Mucosa of descending colon (tissue), 3 donors: ENCODE measurements around the gene LGALS3BP. TPM values are rescaled to one million over a fixed set of nuclear protein-coding genes. Genes with fewer than 3 reads are reported as not detected.

Experiments used
- ATAC-seq: fragments of 200-7000 bp; cut with Tn5 transposase; one replicate; pipeline ENCODE4 v1.9.1; 2020; ENCODE audit warnings: mild to moderate bottlenecking, moderate library complexity
- DNase-seq, 3 donors: peaks; one replicate each; pipeline ENCODE4 v3.0.0-alpha.2; 2020
- H3K36me3 ChIP-seq: fragments of 200-600 bp; one replicate; pipeline ENCODE4 v1.8.0; 2021; ENCODE audit warnings: low read depth, mild to moderate bottlenecking
- H3K4me1 ChIP-seq: fragments of 200-600 bp; one replicate; pipeline ENCODE4 v1.8.0; 2021; ENCODE audit warnings: low read depth, mild to moderate bottlenecking
- H3K4me3 ChIP-seq: fragments of 200-600 bp; one replicate; pipeline ENCODE4 v1.8.0; 2021; ENCODE audit warnings: mild to moderate bottlenecking
- H3K9me3 ChIP-seq: fragments of 200-600 bp; one replicate; pipeline ENCODE4 v1.8.0; 2021; ENCODE audit warnings: mild to moderate bottlenecking
- intact Hi-C, 2 donors: fragments of 100-400 bp; cut with DNase I in 1 of 2; cut with micrococcal nuclease in 1 of 2; formaldehyde crosslinking; loops; one replicate each; pipeline versions ENCODE4 v1.11.0 to v1.11.1; 2022; cut with DNase I, micrococcal nuclease
- total RNA-seq, 3 donors: library from RNA; stranded (reverse); fragmentation: NEBNext Ultra II Directional in 2 of 3; extraction: Animal tissue kit (Norgen Biotek cat#: 25700) in 2 of 3; gene quantifications; one replicate each; pipeline versions ENCODE4 v1.2.1 to v1.2.4, GENCODE V29; 2021 to 2023
- TF ChIP-seq, protein P1 (sequence below): fragments of 200-600 bp; IDR thresholded peaks from one replicate; pipeline ENCODE4 v1.8.0; 2022; ENCODE audit warnings: antibody characterized with exemption, mild to moderate bottlenecking
- donor health status: DM: no; HTN: no; CAD: no; lungs with moderate emphysema.
- donor health status: DM: no; HTN: no; CAD: no.
- donor health status: DM: no; HTN: yes; CAD: no.

Gene LGALS3BP
- total RNA-seq, 3 donors from 2014 or later = 329 to 838 (median 752) TPM

DNA sequence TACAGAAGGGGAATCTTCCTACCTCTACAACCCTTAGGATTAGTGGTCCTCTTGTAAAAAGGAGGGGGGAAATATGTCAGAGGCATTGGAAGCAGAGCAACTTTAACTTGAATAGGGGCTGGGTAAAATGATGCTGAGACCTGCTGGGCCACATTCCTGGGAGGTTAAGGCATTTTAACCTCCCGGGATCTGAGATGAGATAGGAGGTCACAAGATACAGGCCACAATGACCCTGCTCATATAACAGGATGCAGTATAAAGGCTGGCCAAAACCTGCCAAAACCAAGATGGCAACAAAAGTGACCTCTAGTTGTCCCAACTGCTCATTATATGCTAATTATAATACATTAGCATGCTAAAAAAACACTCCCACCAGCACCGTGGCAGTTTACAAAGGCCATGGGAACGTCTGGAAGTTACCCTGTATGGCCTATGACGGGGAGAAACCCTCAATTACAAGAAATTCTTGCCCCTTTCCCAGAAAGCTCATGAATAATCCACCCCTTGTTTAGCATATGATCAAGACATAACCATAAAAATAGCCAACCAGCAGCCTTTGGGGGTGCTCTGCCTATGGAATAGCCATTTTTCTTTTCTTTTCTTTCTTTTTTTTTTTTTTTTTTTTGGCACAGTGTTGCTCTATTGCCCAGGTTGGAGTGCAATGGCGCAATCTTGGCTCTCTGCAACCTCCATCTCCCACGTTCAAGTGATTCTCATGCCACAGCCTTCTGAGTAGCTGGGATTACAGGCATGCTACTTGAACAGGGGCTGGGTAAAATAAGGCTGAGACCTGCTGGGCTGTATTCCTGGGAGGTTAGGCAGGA is 38.0 kb upstream of the LGALS3BP start:
- intact Hi-C loops = no loop called here
- Histone ChIP-seq H3K4me3 (no peak overlapping the region), H3K36me3 (no peaks in the 10 kb centered on the region), H3K4me1 (peaks cover 18% of the 10 kb centered on the region), H3K9me3 (peaks cover 3% of the 10 kb centered on the region)
- DNase-seq (no peak), ATAC-seq (no peak)
- TF ChIP-seq, protein P1, sequence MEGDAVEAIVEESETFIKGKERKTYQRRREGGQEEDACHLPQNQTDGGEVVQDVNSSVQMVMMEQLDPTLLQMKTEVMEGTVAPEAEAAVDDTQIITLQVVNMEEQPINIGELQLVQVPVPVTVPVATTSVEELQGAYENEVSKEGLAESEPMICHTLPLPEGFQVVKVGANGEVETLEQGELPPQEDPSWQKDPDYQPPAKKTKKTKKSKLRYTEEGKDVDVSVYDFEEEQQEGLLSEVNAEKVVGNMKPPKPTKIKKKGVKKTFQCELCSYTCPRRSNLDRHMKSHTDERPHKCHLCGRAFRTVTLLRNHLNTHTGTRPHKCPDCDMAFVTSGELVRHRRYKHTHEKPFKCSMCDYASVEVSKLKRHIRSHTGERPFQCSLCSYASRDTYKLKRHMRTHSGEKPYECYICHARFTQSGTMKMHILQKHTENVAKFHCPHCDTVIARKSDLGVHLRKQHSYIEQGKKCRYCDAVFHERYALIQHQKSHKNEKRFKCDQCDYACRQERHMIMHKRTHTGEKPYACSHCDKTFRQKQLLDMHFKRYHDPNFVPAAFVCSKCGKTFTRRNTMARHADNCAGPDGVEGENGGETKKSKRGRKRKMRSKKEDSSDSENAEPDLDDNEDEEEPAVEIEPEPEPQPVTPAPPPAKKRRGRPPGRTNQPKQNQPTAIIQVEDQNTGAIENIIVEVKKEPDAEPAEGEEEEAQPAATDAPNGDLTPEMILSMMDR = no peak

DNA sequence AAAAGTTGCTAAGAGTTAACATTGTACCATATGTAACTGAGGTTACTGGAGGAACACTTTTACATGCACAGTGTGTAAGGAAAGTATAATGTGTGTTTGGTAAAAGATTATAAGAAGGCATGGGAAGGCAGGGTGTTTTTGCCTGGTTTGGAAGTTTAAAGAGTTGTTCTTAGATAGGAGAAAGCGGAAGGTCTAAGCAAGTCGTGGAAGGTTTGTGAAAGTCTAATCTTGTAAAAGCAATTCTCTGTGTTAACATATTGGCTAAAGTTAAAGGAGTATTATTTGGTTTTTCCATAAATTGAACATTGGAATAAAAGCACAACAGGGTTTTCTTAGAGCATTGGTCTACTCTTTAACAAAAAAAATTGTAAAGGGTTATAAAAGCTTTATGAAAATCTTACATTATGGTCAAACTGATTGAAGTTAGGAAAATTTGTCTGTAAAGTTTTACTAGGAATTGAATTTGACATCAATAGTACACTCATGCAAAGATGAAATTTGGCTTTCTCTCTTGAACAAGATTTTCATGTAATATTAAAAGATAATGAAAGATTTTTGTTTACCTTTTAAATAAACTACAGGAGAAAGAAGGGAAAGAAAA is 34.5 kb upstream of the LGALS3BP start:
- peaks cover 3% of the 10 kb centered on the region for H3K9me3 ChIP-seq
- no peak for ATAC-seq
- no peaks in the 10 kb centered on the region for H3K36me3 ChIP-seq
- no peak overlapping the region for H3K4me3 ChIP-seq
- TF ChIP-seq, protein P1 = no peak
- peaks cover under 1% of the 10 kb centered on the region for H3K4me1 ChIP-seq
- intact Hi-C loops = no loop called here
- DNase-seq = no peak

DNA sequence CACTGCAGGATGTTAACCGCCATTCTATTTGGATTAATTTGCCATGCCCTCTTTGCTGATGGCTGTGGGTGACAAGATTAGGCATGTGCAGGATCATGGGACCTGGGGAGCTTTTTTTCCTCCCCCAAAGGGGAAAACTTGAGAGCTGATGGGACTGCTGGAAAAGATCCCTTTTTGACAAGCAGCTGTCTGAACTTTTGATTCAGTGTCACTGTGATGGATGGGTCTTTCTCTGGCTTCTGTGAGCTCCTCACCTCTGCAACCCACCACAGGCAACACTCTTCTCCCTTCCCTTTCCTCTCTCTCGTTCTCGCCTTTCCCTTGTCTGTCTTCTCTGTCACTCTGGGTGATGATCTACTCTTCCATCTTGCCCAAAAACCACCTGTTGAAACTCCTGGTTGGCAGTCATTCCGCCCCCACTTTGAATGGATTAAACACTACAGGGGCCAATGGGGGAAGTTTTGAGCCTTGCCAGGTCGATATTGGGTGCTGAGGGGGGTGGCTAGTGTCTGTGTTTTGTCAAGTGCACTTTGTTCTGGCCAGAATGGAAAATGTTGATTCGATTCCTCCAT is 32.9 kb upstream of the LGALS3BP start:
- H3K36me3 ChIP-seq = no peaks in the 10 kb centered on the region
- H3K4me1 ChIP-seq = peaks cover 11% of the 10 kb centered on the region
- TF ChIP-seq, protein P1 = no peak
- intact Hi-C loops = no loop called here
- peaks cover 3% of the 10 kb centered on the region for H3K9me3 ChIP-seq
- no peak for DNase-seq
- no peak for ATAC-seq
- H3K4me3 ChIP-seq = no peak overlapping the region

DNA sequence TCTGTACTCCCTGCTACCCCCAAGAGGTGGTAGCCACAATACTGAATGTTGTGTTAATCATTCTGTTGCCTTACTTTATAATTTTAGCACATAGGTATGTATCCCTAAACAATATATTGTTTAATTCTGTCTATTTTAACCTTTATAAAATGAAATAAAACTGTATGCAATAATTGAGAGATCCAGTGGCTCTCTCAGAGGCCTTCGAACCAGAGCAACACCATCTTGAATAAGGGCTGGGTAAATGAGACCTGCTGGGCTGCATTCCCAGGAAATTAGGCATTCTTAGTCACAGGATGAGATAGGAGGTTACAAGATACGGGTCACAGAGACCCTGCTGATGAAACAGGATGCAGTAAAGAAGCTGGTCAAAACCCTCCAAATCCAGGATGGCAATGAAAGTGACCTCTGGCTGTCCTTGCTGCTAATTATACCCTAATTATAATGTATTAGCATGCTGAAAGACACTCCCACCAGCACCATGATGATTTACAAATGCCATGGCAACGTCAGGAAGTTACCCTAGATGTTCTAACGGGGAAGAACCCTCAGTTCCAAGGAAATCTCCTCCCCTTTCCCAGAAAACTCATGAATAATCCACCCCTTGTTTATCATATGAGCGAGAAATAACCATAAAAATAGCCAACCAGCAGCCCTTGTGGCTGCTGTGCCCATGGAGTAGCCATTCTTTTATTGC is 31.9 kb upstream of the LGALS3BP start:
- TF ChIP-seq, protein P1 = no peak
- Histone ChIP-seq H3K4me3 (no peak overlapping the region), H3K36me3 (no peaks in the 10 kb centered on the region), H3K4me1 (peaks cover 21% of the 10 kb centered on the region), H3K9me3 (peaks cover 3% of the 10 kb centered on the region)
- intact Hi-C loops = no loop called here
- DNase-seq (no peak), ATAC-seq (no peak)

DNA sequence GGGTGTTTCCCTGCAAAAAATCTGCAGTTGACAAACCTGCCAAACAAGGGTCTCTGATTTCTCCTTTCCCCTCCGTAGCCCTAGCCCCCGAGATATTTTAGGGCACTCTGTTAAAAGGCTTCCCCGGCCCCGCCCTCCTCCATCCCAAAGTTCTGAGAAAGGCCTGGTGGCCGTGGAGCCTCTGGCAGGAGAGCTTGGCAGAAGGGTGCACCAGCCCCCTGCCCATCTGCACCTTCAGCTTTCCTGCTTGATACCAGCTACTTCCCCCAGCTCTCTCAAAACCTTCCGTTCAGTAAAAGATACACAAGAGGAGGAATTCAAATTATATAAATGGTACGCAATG is 30.6 kb upstream of the LGALS3BP start:
- DNase-seq (no peak), ATAC-seq (no peak)
- Histone ChIP-seq H3K4me1 (peaks cover 34% of the 10 kb centered on the region), H3K36me3 (no peaks in the 10 kb centered on the region), H3K9me3 (no peaks in the 10 kb centered on the region), H3K4me3 (no peak overlapping the region)
- TF ChIP-seq, protein P1 = no peak
- intact Hi-C loops = no loop called here
